H9 (cell line): ENCODE results near the gene PPP3CB. TPM values are rescaled to one million over a fixed set of nuclear protein-coding genes. Genes with fewer than 3 reads are reported as not detected.
A peak's percentile ranks its signal among the peaks of the same experiment; 100 is the strongest.

Source experiments
- DNase-seq: peaks from one replicate; pipeline ENCODE4 v3.0.0-alpha.2; 2017
- H2AFZ ChIP-seq: one replicate; pipeline ENCODE4 v1.6.1; 2013; ENCODE audit warnings: mild to moderate bottlenecking, low read length, control low read depth, moderate library complexity
- H2AK5ac ChIP-seq: 2 replicates; pipeline ENCODE4 v1.6.1; 2013; ENCODE audit warnings: low read length, control low read depth, mixed read lengths; ENCODE audit not compliant: insufficient read length
- H2BK120ac ChIP-seq: one replicate; pipeline ENCODE4 v1.6.1; 2013; ENCODE audit warnings: low read depth, mild to moderate bottlenecking, low read length, control low read depth, inconsistent platforms; ENCODE audit not compliant: poor library complexity, severe bottlenecking
- H2BK12ac ChIP-seq: 2 replicates; pipeline ENCODE4 v1.6.1; 2013; ENCODE audit warnings: low read length, control low read depth, mixed read lengths, low read depth; ENCODE audit not compliant: insufficient read length
- H2BK15ac ChIP-seq: 2 replicates; pipeline ENCODE4 v1.6.1; 2013; ENCODE audit warnings: low read depth, low read length, control low read depth
- H2BK20ac ChIP-seq: one replicate; pipeline ENCODE4 v1.6.1; 2013; ENCODE audit warnings: low read depth, mild to moderate bottlenecking, low read length, control low read depth, inconsistent platforms; ENCODE audit not compliant: poor library complexity, severe bottlenecking
- H2BK5ac ChIP-seq: 2 replicates; pipeline ENCODE4 v1.6.1; 2013; ENCODE audit warnings: low read length, control low read depth, mixed read lengths; ENCODE audit not compliant: insufficient read length
- H3K14ac ChIP-seq: 2 replicates; pipeline ENCODE4 v1.6.1; 2013; ENCODE audit warnings: low read length, control low read depth; ENCODE audit not compliant: insufficient read depth
- H3K18ac ChIP-seq: 2 replicates; pipeline ENCODE4 v1.6.1; 2013; ENCODE audit warnings: low read depth, mild to moderate bottlenecking, mixed read lengths, low read length, control low read depth; ENCODE audit not compliant: insufficient read length
- H3K23ac ChIP-seq: 2 replicates; pipeline ENCODE4 v1.6.1; 2013; ENCODE audit warnings: low read length, control low read depth, mixed read lengths, low read depth; ENCODE audit not compliant: insufficient read length
- H3K23me2 ChIP-seq: 2 replicates; pipeline ENCODE4 v1.6.1; 2013; ENCODE audit warnings: low read depth, mild to moderate bottlenecking, mixed read lengths, low read length, control low read depth; ENCODE audit not compliant: insufficient read length, poor library complexity, severe bottlenecking
- H3K27ac ChIP-seq: 2 replicates; pipeline ENCODE4 v1.5.1; 2013; ENCODE audit warnings: low read length, control low read depth, mixed read lengths, low read depth; ENCODE audit not compliant: insufficient read length
- H3K27me3 ChIP-seq: 2 replicates; pipeline ENCODE4 v1.6.1; 2013; ENCODE audit warnings: low read length, control low read depth, inconsistent platforms; ENCODE audit not compliant: insufficient read depth
- H3K4ac ChIP-seq: 2 replicates; pipeline ENCODE4 v1.6.1; 2013; ENCODE audit warnings: low read depth, mild to moderate bottlenecking, control low read depth, inconsistent platforms, low read length, moderate library complexity
- H3K4me1 ChIP-seq: 2 replicates; pipeline ENCODE4 v1.6.1; 2013; ENCODE audit warnings: low read length, control low read depth, inconsistent platforms; ENCODE audit not compliant: insufficient read depth
- H3K4me2 ChIP-seq: 2 replicates; pipeline ENCODE4 v1.6.1; 2013; ENCODE audit warnings: low read length, control low read depth, mixed read lengths; ENCODE audit not compliant: insufficient read length, insufficient read depth
- H3K56ac ChIP-seq: 2 replicates; pipeline ENCODE4 v1.6.1; 2013; ENCODE audit warnings: low read depth, mild to moderate bottlenecking, mixed read lengths, low read length, control low read depth; ENCODE audit not compliant: insufficient read length
- H3K79me1 ChIP-seq: 2 replicates; pipeline ENCODE4 v1.6.1; 2013; ENCODE audit warnings: low read depth, mild to moderate bottlenecking, moderate library complexity, low read length, control low read depth, inconsistent platforms; ENCODE audit not compliant: insufficient read depth, poor library complexity, severe bottlenecking
- H3K79me2 ChIP-seq: 2 replicates; pipeline ENCODE4 v1.6.1; 2013; ENCODE audit warnings: low read length, control low read depth, inconsistent platforms; ENCODE audit not compliant: insufficient read depth
- H3K9ac ChIP-seq: 2 replicates; pipeline ENCODE4 v1.6.1; 2013; ENCODE audit warnings: low read length, control low read depth, mixed read lengths; ENCODE audit not compliant: insufficient read length; ENCODE audit errors: extremely low read depth
- H3K9me3 ChIP-seq: one replicate; pipeline ENCODE4 v1.6.1; 2013; ENCODE audit warnings: low read depth, low read length, inconsistent platforms; ENCODE audit not compliant: control insufficient read depth
- H3T11ph ChIP-seq: one replicate; pipeline ENCODE4 v1.6.1; 2013; ENCODE audit warnings: mild to moderate bottlenecking, low read length, control low read depth, inconsistent platforms
- H4K20me1 ChIP-seq: one replicate; pipeline ENCODE4 v1.6.1; 2013; ENCODE audit not compliant: control insufficient read depth, insufficient read length, insufficient read depth
- H4K5ac ChIP-seq: 2 replicates; pipeline ENCODE4 v1.6.1; 2013; ENCODE audit warnings: low read depth, mild to moderate bottlenecking, mixed read lengths, low read length, control low read depth; ENCODE audit not compliant: insufficient read length
- H4K8ac ChIP-seq: replicated peaks from 2 replicates; pipeline ENCODE4 v1.6.1; 2013; ENCODE audit warnings: low read length, control low read depth, mixed read lengths, low read depth; ENCODE audit not compliant: insufficient read length
- H4K91ac ChIP-seq: 2 replicates; pipeline ENCODE4 v1.6.1; 2013; ENCODE audit warnings: low read depth, mild to moderate bottlenecking, moderate library complexity, mixed read lengths, low read length, control low read depth; ENCODE audit not compliant: insufficient read length
- H3K27ac Mint-ChIP-seq, 3 experiments: 2 replicates in 2 of 3; 3 replicates in 1 of 3; pipeline ENCODE4 v1.8.0; 2020 to 2021; ENCODE audit warnings: mixed read lengths in 3 of 3, mild to moderate bottlenecking in 1 of 3, moderate library complexity in 1 of 3
- H3K27me3 Mint-ChIP-seq: 2 replicates; pipeline ENCODE4 v1.8.0; 2021; ENCODE audit warnings: low read depth, mild to moderate bottlenecking, moderate library complexity, mixed read lengths
- H3K36me3 Mint-ChIP-seq, 3 experiments: 2 replicates in 2 of 3; 3 replicates in 1 of 3; pipeline ENCODE4 v1.8.0; 2020 to 2021; ENCODE audit warnings: low read depth in 3 of 3, mixed read lengths in 3 of 3; ENCODE audit not compliant: insufficient read depth in 1 of 3
- H3K4me1 Mint-ChIP-seq, 2 experiments: 2 replicates each; pipeline ENCODE4 v1.8.0; 2020; ENCODE audit warnings: mixed read lengths in 2 of 2
- H3K4me3 Mint-ChIP-seq, 2 experiments: 2 replicates in 1 of 2; 3 replicates in 1 of 2; pipeline ENCODE4 v1.8.0; 2020 to 2021; ENCODE audit warnings: mild to moderate bottlenecking in 2 of 2, mixed read lengths in 2 of 2, moderate library complexity in 1 of 2
- H3K9me3 Mint-ChIP-seq, 2 experiments: 2 replicates in 1 of 2; 3 replicates in 1 of 2; pipeline ENCODE4 v1.8.0; 2020; ENCODE audit warnings: mild to moderate bottlenecking in 2 of 2, mixed read lengths in 2 of 2, moderate library complexity in 1 of 2
- CTCF ChIP-seq: fragments of 200-600 bp; sonication (generic); conservative IDR thresholded peaks from 3 replicates; pipeline ENCODE4 v1.8.0; 2021; ENCODE audit warnings: antibody characterized with exemption, mild to moderate bottlenecking
- WGBS: extraction: QIAGEN DNeasy Blood & Tissue Kit; methylation state at CpG from one replicate; pipeline ENCODE4 v1.1.7; 2013; ENCODE audit warnings: missing lambda C conversion rate, low lambda C conversion rate, mixed read lengths; ENCODE audit not compliant: insufficient read length; ENCODE audit errors: extremely low coverage; 5-methylcytosine and 5-hydroxymethylcytosine counted together
- total RNA-seq: library from RNA; stranded (reverse); gene quantifications from 2 replicates; pipeline ENCODE4 v1.2.1, GENCODE V29; 2021

Gene PPP3CB
- total RNA-seq, 1 experiment from 2014 or later, result 37.3 TPM

- Histone ChIP-seq H3K4me1 (no peaks in the 10 kb centered on the region), H3K79me2 (no peaks in the 10 kb centered on the region), H3K4me2 (no peak overlapping the region), H3K23ac (no peak overlapping the region), H2AK5ac (no peak overlapping the region), H2BK5ac (no peak overlapping the region), H3K18ac (no peak overlapping the region), H3T11ph (no peak overlapping the region), H4K5ac (no peak overlapping the region), H3K9me3 (no peaks in the 10 kb centered on the region), H4K91ac (no peak overlapping the region), H3K14ac (no peak overlapping the region), H2BK120ac (no peak overlapping the region), H3K4ac (no peak overlapping the region), H3K23me2 (no peaks in the 10 kb centered on the region), H2BK12ac (no peak overlapping the region), H4K20me1 (no peaks in the 10 kb centered on the region), H3K27me3 (no peaks in the 10 kb centered on the region), H2AFZ (no peak overlapping the region), H3K56ac (no peak overlapping the region), H3K79me1 (no peaks in the 10 kb centered on the region), H4K8ac (no peak overlapping the region), H2BK15ac (no peak overlapping the region), H3K9ac (no peak overlapping the region), H2BK20ac (no peak overlapping the region), H3K27ac (no peak overlapping the region)
- TF ChIP-seq CTCF, result no peak
- peaks cover 0 to 8% (median 2%) of the 10 kb centered on the region in 3 experiments; a peak in 4 of 7 replicates for H3K36me3 Mint-ChIP-seq
- WGBS, result no CpG with 5 or more reads among the region's 2 CpGs
- no peaks in the 10 kb centered on the region for H3K27me3 Mint-ChIP-seq
- no peak for DNase-seq
- no peaks in the 10 kb centered on the region for H3K9me3 Mint-ChIP-seq
- peak overlapping the region in 1 of 3 experiments; percentile 4; a peak in 1 of 7 replicates for H3K27ac Mint-ChIP-seq
- H3K4me3 Mint-ChIP-seq, result no peak overlapping the region
- 0 out of 4 replicates have a peak, but pooled peaks cover 0 to 2% of the 10 kb centered on the region in 2 experiments for H3K4me1 Mint-ChIP-seq
Observed at GRCh38 chr10:73432646-73433537, 62.9 kb downstream of the PPP3CB start.
